ENCODE measurements around the gene USH2A. TPM values are rescaled to one million over a fixed set of nuclear protein-coding genes. Genes with fewer than 3 reads are reported as not detected.

Gene USH2A
- polyA plus RNA-seq, 1 of the 3 experiments (the other 2 are of a cell fraction), result under 0.01 TPM

DNA sequence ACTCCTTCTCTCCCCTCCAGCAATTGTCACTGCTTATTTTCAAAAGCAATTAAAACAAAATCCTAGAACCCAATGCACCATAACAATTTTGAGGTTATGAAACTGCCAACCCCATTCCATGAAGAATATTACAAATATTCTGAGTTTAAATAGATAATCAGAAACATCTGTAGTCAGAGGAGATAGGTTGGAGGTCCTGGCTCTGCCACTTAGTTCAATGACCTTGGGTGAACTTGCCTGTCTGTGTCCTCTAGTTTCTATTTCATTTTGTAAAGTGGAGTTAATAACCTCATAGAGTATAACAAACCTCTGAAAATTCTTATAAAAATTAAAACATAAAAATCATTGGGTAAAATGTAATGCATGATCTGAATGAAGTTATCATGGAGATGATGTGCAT lies 691.5 kb downstream of the USH2A start:
- Histone ChIP-seq H3K9me3 (no peaks in the 10 kb centered on the region), H3K79me2 (ENCODE audit: insufficient read depth) (no peaks in the 10 kb centered on the region), H3K36me3 (replicated peaks in 1 of 2; ENCODE audit: control insufficient read depth in 1 of 2, insufficient read depth in 2 of 2, low read length in 1 of 2) (no peaks in the 10 kb centered on the region), H3K27me3 (ENCODE audit: insufficient read depth) (no peaks in the 10 kb centered on the region), H3F3A (replicated peaks; ENCODE audit: insufficient read depth) (no peaks in the 10 kb centered on the region), H3K4me2 (no peak overlapping the region), H3K9ac (no peak overlapping the region), H2AFZ (ENCODE audit: low read depth) (no peak overlapping the region), H3K27ac (ENCODE audit: low read depth in 2 of 2, low read length in 1 of 2) (peak overlapping the region in 1 of 2 experiments; percentile 66; a peak in 1 of 4 replicates), H3K4me3 (ENCODE audit: low read depth in 2 of 2, low read length in 1 of 2) (no peak overlapping the region), H3K9me2 (no peaks in the 10 kb centered on the region), H4K20me1 (ENCODE audit: insufficient read depth) (no peaks in the 10 kb centered on the region), H3K4me1 (ENCODE audit: control insufficient read depth in 1 of 2, insufficient read depth in 2 of 2, low read depth in 1 of 2, low read length in 1 of 2) (peaks cover 0 to 12% of the 10 kb centered on the region in 2 experiments; a peak in 2 of 4 replicates)
- ChIA-PET POLR2A (no interaction called here), CTCF (no interaction called here)
- DNase-seq, result peak; percentile 4
- TF ChIP-seq TCF12 (IDR thresholded peaks at IDR 0.05), result 0 out of 2 replicates have a peak, but pooled peaks have one; percentile 33
- no peak for TF ChIP-seq TAF1 (IDR thresholded peaks at IDR 0.05; ENCODE audit: borderline replicate concordance, low read depth, low read length)
- TF ChIP-seq GABPA (IDR thresholded peaks at IDR 0.05; ENCODE audit: low read depth), result no peak

DNA sequence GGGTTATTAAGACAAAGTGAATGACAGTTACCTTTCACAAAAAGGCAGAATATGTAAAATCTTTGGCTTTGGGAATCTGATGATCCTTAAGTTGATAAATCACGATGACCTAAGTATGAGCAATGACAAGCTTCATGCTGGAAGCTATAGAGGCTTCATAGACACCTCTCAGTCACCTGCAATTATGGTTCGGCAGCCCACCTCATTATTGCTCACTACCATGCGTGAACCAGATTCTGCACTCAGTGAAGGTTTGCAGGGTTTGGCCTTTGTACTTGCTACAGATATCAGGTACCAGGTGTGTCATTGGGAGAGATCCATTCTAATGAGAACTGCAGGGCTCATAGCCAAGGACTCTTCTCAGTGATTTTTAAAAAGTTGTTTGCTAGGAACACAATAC lies 692.6 kb downstream of the USH2A start:
- no peaks in the 10 kb centered on the region for H3K79me2 ChIP-seq (ENCODE audit: insufficient read depth)
- no peak for TF ChIP-seq NRF1 (IDR thresholded peaks at IDR 0.05; ENCODE audit: low read depth, low read length)
- no peak for TF ChIP-seq SIN3A (IDR thresholded peaks at IDR 0.05; ENCODE audit: borderline replicate concordance, low read depth, low read length)
- TF ChIP-seq JUND (IDR thresholded peaks at IDR 0.05), result no peak
- TF ChIP-seq GABPA (IDR thresholded peaks at IDR 0.05; ENCODE audit: low read depth), result no peak
- no peak for TF ChIP-seq RXRA (IDR thresholded peaks at IDR 0.05; ENCODE audit: borderline replicate concordance, low read depth)
- TF ChIP-seq, protein P1, sequence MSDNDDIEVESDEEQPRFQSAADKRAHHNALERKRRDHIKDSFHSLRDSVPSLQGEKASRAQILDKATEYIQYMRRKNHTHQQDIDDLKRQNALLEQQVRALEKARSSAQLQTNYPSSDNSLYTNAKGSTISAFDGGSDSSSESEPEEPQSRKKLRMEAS (IDR thresholded peaks at IDR 0.05; ENCODE audit: low read depth), result no peak
- TF ChIP-seq, protein P2, sequence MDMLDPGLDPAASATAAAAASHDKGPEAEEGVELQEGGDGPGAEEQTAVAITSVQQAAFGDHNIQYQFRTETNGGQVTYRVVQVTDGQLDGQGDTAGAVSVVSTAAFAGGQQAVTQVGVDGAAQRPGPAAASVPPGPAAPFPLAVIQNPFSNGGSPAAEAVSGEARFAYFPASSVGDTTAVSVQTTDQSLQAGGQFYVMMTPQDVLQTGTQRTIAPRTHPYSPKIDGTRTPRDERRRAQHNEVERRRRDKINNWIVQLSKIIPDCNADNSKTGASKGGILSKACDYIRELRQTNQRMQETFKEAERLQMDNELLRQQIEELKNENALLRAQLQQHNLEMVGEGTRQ (IDR thresholded peaks at IDR 0.05; ENCODE audit: borderline replicate concordance, low read depth, low read length), result no peak
- no peak for TF ChIP-seq FOSL2 (IDR thresholded peaks at IDR 0.05; ENCODE audit: borderline replicate concordance, low read depth)
- TF ChIP-seq, protein P3, sequence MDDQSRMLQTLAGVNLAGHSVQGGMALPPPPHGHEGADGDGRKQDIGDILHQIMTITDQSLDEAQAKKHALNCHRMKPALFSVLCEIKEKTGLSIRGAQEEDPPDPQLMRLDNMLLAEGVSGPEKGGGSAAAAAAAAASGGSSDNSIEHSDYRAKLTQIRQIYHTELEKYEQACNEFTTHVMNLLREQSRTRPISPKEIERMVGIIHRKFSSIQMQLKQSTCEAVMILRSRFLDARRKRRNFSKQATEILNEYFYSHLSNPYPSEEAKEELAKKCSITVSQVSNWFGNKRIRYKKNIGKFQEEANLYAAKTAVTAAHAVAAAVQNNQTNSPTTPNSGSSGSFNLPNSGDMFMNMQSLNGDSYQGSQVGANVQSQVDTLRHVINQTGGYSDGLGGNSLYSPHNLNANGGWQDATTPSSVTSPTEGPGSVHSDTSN (IDR thresholded peaks at IDR 0.05), result no peak
- TF ChIP-seq EZH2phosphoT487 (IDR thresholded peaks at IDR 0.05; ENCODE audit: borderline replicate concordance, low read depth), result no peak
- TF ChIP-seq RFX5 (IDR thresholded peaks at IDR 0.05; ENCODE audit: low read length), result no peak
- no peak for TF ChIP-seq FOXJ3 (CRISPR knock-in tag; IDR thresholded peaks at IDR 0.05)
- TF ChIP-seq TCF12 (IDR thresholded peaks at IDR 0.05), result no peak
- no peak for TF ChIP-seq GATA2 (CRISPR knock-in tag; IDR thresholded peaks at IDR 0.05)
- TF ChIP-seq ELF1 (IDR thresholded peaks at IDR 0.05), result no peak
- no peak for TF ChIP-seq POLR2AphosphoS5 (IDR thresholded peaks at IDR 0.05; ENCODE audit: low read depth, low read length)
- TF ChIP-seq TAF1 (IDR thresholded peaks at IDR 0.05; ENCODE audit: borderline replicate concordance, low read depth, low read length), result no peak
- no peak for TF ChIP-seq MEF2A (IDR thresholded peaks at IDR 0.05; ENCODE audit: borderline replicate concordance, low read depth)
- TF ChIP-seq RCOR1 (IDR thresholded peaks at IDR 0.05; ENCODE audit: low read length), result no peak
- TF ChIP-seq, protein P4, sequence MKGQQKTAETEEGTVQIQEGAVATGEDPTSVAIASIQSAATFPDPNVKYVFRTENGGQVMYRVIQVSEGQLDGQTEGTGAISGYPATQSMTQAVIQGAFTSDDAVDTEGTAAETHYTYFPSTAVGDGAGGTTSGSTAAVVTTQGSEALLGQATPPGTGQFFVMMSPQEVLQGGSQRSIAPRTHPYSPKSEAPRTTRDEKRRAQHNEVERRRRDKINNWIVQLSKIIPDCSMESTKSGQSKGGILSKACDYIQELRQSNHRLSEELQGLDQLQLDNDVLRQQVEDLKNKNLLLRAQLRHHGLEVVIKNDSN (IDR thresholded peaks at IDR 0.05; ENCODE audit: borderline replicate concordance, low read depth), result no peak
- H3K9me2 ChIP-seq, result no peaks in the 10 kb centered on the region
- no peaks in the 10 kb centered on the region for H3K27me3 ChIP-seq (ENCODE audit: insufficient read depth)
- CTCF ChIA-PET, result interaction anchor here (0.9 kb wide), 1 partner anchor 20 kb away, joined by 3 read pairs; no protein-coding TSS in a partner anchor
- peaks cover 0 to 12% of the 10 kb centered on the region in 2 experiments; a peak in 2 of 4 replicates for H3K4me1 ChIP-seq (ENCODE audit: control insufficient read depth in 1 of 2, insufficient read depth in 2 of 2, low read depth in 1 of 2, low read length in 1 of 2)
- no peak overlapping the region for H3K4me2 ChIP-seq
- H4K20me1 ChIP-seq (ENCODE audit: insufficient read depth), result no peaks in the 10 kb centered on the region
- POLR2A ChIA-PET, result no interaction called here
- no peak overlapping the region for H3K4me3 ChIP-seq (ENCODE audit: low read depth in 2 of 2, low read length in 1 of 2)
- H3K36me3 ChIP-seq (replicated peaks in 1 of 2; ENCODE audit: control insufficient read depth in 1 of 2, insufficient read depth in 2 of 2, low read length in 1 of 2), result no peaks in the 10 kb centered on the region
- no peak overlapping the region for H3K9ac ChIP-seq
- DNase-seq, result no peak
- H3F3A ChIP-seq (replicated peaks; ENCODE audit: insufficient read depth), result no peaks in the 10 kb centered on the region
- WGBS (ENCODE audit: low lambda C conversion rate), result 40% methylated on average over 3 of the region's 3 CpGs
- no peak overlapping the region; a peak in 1 of 4 replicates for H3K27ac ChIP-seq (ENCODE audit: low read depth in 2 of 2, low read length in 1 of 2)
- H2AFZ ChIP-seq (ENCODE audit: low read depth), result no peak overlapping the region
- no peaks in the 10 kb centered on the region for H3K9me3 ChIP-seq
